HG02938 (cell line): ENCODE measurements around the gene SDK1.

Experiments
- ATAC-seq: cut with Tn5 transposase; IDR thresholded peaks from one replicate; pipeline ENCODE4 v1.9.1; 2021; ENCODE audit warnings: mild to moderate bottlenecking, moderate library complexity; ENCODE audit not compliant: unreplicated experiment

Gene SDK1

GRCh38 chr7:4140933-4141332 lies 839.9 kb downstream of the SDK1 start:
- no peak for ATAC-seq

GRCh38 chr7:4143006-4143405 lies 842.0 kb downstream of the SDK1 start:
- no peak for ATAC-seq

GRCh38 chr7:4143511-4144171 lies 842.6 kb downstream of the SDK1 start:
- no peak for ATAC-seq

GRCh38 chr7:4144172-4144701 lies 843.2 kb downstream of the SDK1 start:
- no peak for ATAC-seq

GRCh38 chr7:4144811-4145510 lies 843.9 kb downstream of the SDK1 start:
- no peak for ATAC-seq

GRCh38 chr7:4145576-4145975 lies 844.5 kb downstream of the SDK1 start:
- ATAC-seq = no peak

- ATAC-seq = no peak
Measured at GRCh38 chr7:4147926-4148620, 847.0 kb downstream of the SDK1 start.

GRCh38 chr7:4149236-4149635 lies 848.2 kb downstream of the SDK1 start:
- ATAC-seq = no peak

GRCh38 chr7:4149645-4150044 lies 848.6 kb downstream of the SDK1 start:
- no peak for ATAC-seq

GRCh38 chr7:4150731-4151130 lies 849.7 kb downstream of the SDK1 start:
- ATAC-seq = no peak

- ATAC-seq = no peak
Measured at GRCh38 chr7:4151524-4151923, 850.5 kb downstream of the SDK1 start.

- ATAC-seq = no peak
Measured at GRCh38 chr7:4151926-4152549, 851.0 kb downstream of the SDK1 start.

- no peak for ATAC-seq
Measured at GRCh38 chr7:4154882-4155535, 854.0 kb downstream of the SDK1 start.

- ATAC-seq = no peak
Measured at GRCh38 chr7:4156190-4156589, 855.1 kb downstream of the SDK1 start.

- ATAC-seq = no peak
Measured at GRCh38 chr7:4157651-4158050, 856.6 kb downstream of the SDK1 start.

GRCh38 chr7:4158441-4159153 lies 857.5 kb downstream of the SDK1 start:
- no peak for ATAC-seq

GRCh38 chr7:4159154-4159501 lies 858.1 kb downstream of the SDK1 start:
- ATAC-seq = no peak

GRCh38 chr7:4159761-4160554 lies 858.9 kb downstream of the SDK1 start:
- no peak for ATAC-seq

- no peak for ATAC-seq
Measured at GRCh38 chr7:4162884-4163564, 862.0 kb downstream of the SDK1 start.
